Colonic mucosa (tissue), 4 donors: ENCODE data around the gene TRIP13. TPM values are rescaled to one million over a fixed set of nuclear protein-coding genes. Genes with fewer than 3 reads are reported as not detected.

Experiments
- DNase-seq: peaks from one replicate; pipeline ENCODE4 v3.0.0-alpha.2; 2020
- H3K27ac ChIP-seq: fragments of 200-600 bp; one replicate; pipeline ENCODE4 v1.8.0; 2021
- H3K27me3 ChIP-seq: fragments of 200-600 bp; one replicate; pipeline ENCODE4 v1.8.0; 2021
- H3K36me3 ChIP-seq: fragments of 200-600 bp; one replicate; pipeline ENCODE4 v1.8.0; 2021
- H3K4me1 ChIP-seq: fragments of 200-600 bp; one replicate; pipeline ENCODE4 v1.8.0; 2021; ENCODE audit warnings: mild to moderate bottlenecking
- H3K4me3 ChIP-seq: fragments of 200-600 bp; one replicate; pipeline ENCODE4 v1.8.0; 2021
- H3K9ac ChIP-seq, 2 donors: one replicate each; pipeline ENCODE4 v1.7.0; 2013; ENCODE audit warnings: control low read depth in 2 of 2, low read depth in 2 of 2, low read length in 2 of 2
- H3K9me3 ChIP-seq: fragments of 200-600 bp; one replicate; pipeline ENCODE4 v1.8.0; 2021
- intact Hi-C: fragments of 100-400 bp; cut with DNase I; formaldehyde crosslinking; loops from one replicate; pipeline ENCODE4 v1.14.1; 2022
- total RNA-seq, 2 donors: library from RNA; stranded (reverse); fragmentation: NEBNext Ultra II Directional in 1 of 2; extraction: Animal tissue kit (Norgen Biotek cat#: 25700) in 1 of 2; gene quantifications; one replicate each; pipeline ENCODE4 v1.2.1, GENCODE V29; 2021
- TF ChIP-seq, protein P1 (sequence below): fragments of 200-600 bp; IDR thresholded peaks from one replicate; pipeline ENCODE4 v1.8.0; 2022; ENCODE audit warnings: antibody characterized with exemption, mild to moderate bottlenecking
- donor health status: healthy.
- donor health status: DM: no; HTN: no; CAD: no.
- donor health status: DM: no; HTN: no; CAD: no.

TRIP13 gene
- total RNA-seq, 2 donors from 2014 or later: 5.8 to 18.1 TPM

- no peaks in the 10 kb centered on the region for H3K27me3 ChIP-seq
- peak overlapping the region; percentile 80 for H3K27ac ChIP-seq
- peak overlapping the region in 1 of 2 donors; percentile 84 for H3K9ac ChIP-seq
- peak overlapping the region; percentile 89 for H3K4me3 ChIP-seq
- peaks cover 4% of the 10 kb centered on the region for H3K4me1 ChIP-seq
- TF ChIP-seq, protein P1, sequence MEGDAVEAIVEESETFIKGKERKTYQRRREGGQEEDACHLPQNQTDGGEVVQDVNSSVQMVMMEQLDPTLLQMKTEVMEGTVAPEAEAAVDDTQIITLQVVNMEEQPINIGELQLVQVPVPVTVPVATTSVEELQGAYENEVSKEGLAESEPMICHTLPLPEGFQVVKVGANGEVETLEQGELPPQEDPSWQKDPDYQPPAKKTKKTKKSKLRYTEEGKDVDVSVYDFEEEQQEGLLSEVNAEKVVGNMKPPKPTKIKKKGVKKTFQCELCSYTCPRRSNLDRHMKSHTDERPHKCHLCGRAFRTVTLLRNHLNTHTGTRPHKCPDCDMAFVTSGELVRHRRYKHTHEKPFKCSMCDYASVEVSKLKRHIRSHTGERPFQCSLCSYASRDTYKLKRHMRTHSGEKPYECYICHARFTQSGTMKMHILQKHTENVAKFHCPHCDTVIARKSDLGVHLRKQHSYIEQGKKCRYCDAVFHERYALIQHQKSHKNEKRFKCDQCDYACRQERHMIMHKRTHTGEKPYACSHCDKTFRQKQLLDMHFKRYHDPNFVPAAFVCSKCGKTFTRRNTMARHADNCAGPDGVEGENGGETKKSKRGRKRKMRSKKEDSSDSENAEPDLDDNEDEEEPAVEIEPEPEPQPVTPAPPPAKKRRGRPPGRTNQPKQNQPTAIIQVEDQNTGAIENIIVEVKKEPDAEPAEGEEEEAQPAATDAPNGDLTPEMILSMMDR: no peak
- H3K9me3 ChIP-seq: no peaks in the 10 kb centered on the region
- H3K36me3 ChIP-seq: peaks cover 14% of the 10 kb centered on the region
- intact Hi-C loops: loop anchor here (5.0 kb wide), 1 partner anchor 444 kb away; no protein-coding TSS in a partner anchor
- DNase-seq: peak; percentile 41
Measured at GRCh38 chr5:891117-891836, 1.4 kb upstream of the TRIP13 start.

GRCh38 chr5:891837-892393 is 769 bp upstream of the TRIP13 start:
- peak overlapping the region; percentile 84 to 90 for H3K9ac ChIP-seq
- H3K4me3 ChIP-seq: peak overlapping the region; percentile 89
- H3K9me3 ChIP-seq: no peaks in the 10 kb centered on the region
- intact Hi-C loops: loop anchor here (5.0 kb wide), 1 partner anchor 445 kb away; no protein-coding TSS in a partner anchor
- TF ChIP-seq, protein P1: no peak
- no peaks in the 10 kb centered on the region for H3K27me3 ChIP-seq
- DNase-seq: no peak
- peaks cover 14% of the 10 kb centered on the region for H3K36me3 ChIP-seq
- peaks cover 4% of the 10 kb centered on the region for H3K4me1 ChIP-seq
- H3K27ac ChIP-seq: peak overlapping the region; percentile 80

GRCh38 chr5:893137-893506 is 438 bp downstream of the TRIP13 start:
- Histone ChIP-seq H3K27ac (no peak overlapping the region), H3K9me3 (no peaks in the 10 kb centered on the region), H3K4me1 (peaks cover 4% of the 10 kb centered on the region), H3K27me3 (no peaks in the 10 kb centered on the region), H3K9ac (peak overlapping the region in 1 of 2 donors; percentile 53), H3K36me3 (peaks cover 2% of the 10 kb centered on the region), H3K4me3 (peak overlapping the region; percentile 89)
- TF ChIP-seq, protein P1: no peak
- DNase-seq: no peak
- intact Hi-C loops: loop anchor here (5.0 kb wide), 1 partner anchor 446 kb away; no protein-coding TSS in a partner anchor

- Histone ChIP-seq H3K36me3 (no peaks in the 10 kb centered on the region), H3K9me3 (no peaks in the 10 kb centered on the region), H3K9ac (no peak overlapping the region), H3K27ac (no peak overlapping the region), H3K27me3 (no peaks in the 10 kb centered on the region), H3K4me3 (peak overlapping the region; percentile 89), H3K4me1 (peaks cover 4% of the 10 kb centered on the region)
- TF ChIP-seq, protein P1: no peak
- peak; percentile 36 for DNase-seq
- intact Hi-C loops: loop anchor here (5.0 kb wide), 1 partner anchor 446 kb away; no protein-coding TSS in a partner anchor
Measured at GRCh38 chr5:893711-894110, 1.0 kb downstream of the TRIP13 start.

GRCh38 chr5:900781-901180 is 8.1 kb downstream of the TRIP13 start:
- H3K4me1 ChIP-seq: no peaks in the 10 kb centered on the region
- DNase-seq: no peak
- no peak overlapping the region for H3K27ac ChIP-seq
- TF ChIP-seq, protein P1: no peak
- H3K4me3 ChIP-seq: no peak overlapping the region
- H3K9me3 ChIP-seq: no peaks in the 10 kb centered on the region
- no peaks in the 10 kb centered on the region for H3K36me3 ChIP-seq
- H3K9ac ChIP-seq: no peak overlapping the region
- intact Hi-C loops: no loop called here
- no peaks in the 10 kb centered on the region for H3K27me3 ChIP-seq
